Parathyroid adenoma (tissue), 2 donors: Measurements from ENCODE around the gene PITPNM1.
A peak's percentile ranks its signal among the peaks of the same experiment; 100 is the strongest.
"Not testable (repeated sequence)": the region's sequence is repeated elsewhere in the genome, so short reads cannot be mapped to it uniquely, and the experiment has no call there.

ENCODE experiments used
- H2AFZ ChIP-seq: fragments of 300-600 bp; sonication (generic); one replicate; pipeline ENCODE4 v1.7.0; 2017; ENCODE audit warnings: antibody characterized with exemption, mild to moderate bottlenecking
- H3K27ac ChIP-seq: fragments of 300-600 bp; sonication (generic); one replicate; pipeline ENCODE4 v1.7.0; 2017
- H3K27me3 ChIP-seq: fragments of 300-600 bp; sonication (generic); one replicate; pipeline ENCODE4 v1.7.0; 2017; ENCODE audit warnings: low read length; ENCODE audit not compliant: control insufficient read depth, insufficient read depth
- H3K36me3 ChIP-seq: fragments of 300-600 bp; sonication (generic); one replicate; pipeline ENCODE4 v1.7.0; 2017; ENCODE audit warnings: low read length; ENCODE audit not compliant: control insufficient read depth, insufficient read depth
- H3K4me1 ChIP-seq: fragments of 300-600 bp; sonication (generic); one replicate; pipeline ENCODE4 v1.7.0; 2017; ENCODE audit warnings: control low read depth
- H3K4me2 ChIP-seq: fragments of 300-600 bp; sonication (generic); one replicate; pipeline ENCODE4 v1.7.0; 2017; ENCODE audit warnings: low read length
- H3K4me3 ChIP-seq: fragments of 300-600 bp; sonication (generic); one replicate; pipeline ENCODE4 v1.7.0; 2017; ENCODE audit warnings: low read depth, low read length
- H3K79me2 ChIP-seq: fragments of 300-600 bp; sonication (generic); one replicate; pipeline ENCODE4 v1.7.0; 2017; ENCODE audit warnings: control low read depth
- H3K9ac ChIP-seq: fragments of 300-600 bp; sonication (generic); one replicate; pipeline ENCODE4 v1.7.0; 2017; ENCODE audit warnings: mild to moderate bottlenecking
- H3K9me3 ChIP-seq: fragments of 300-600 bp; sonication (generic); one replicate; pipeline ENCODE4 v1.7.0; 2017; ENCODE audit warnings: low read length; ENCODE audit not compliant: control insufficient read depth
- CTCF ChIP-seq: fragments of 300-600 bp; sonication (generic); IDR thresholded peaks from one replicate; pipeline ENCODE4 v1.7.0; 2017; ENCODE audit warnings: antibody characterized with exemption, mild to moderate bottlenecking
- donor health status: primary hyperparathyroidism.

The PITPNM1 gene

GRCh38 chr11:67482827-67483798 lies 22.1 kb downstream of the PITPNM1 start, which contains the start of gene AIP:
TSS of gene AIP (plus strand) at chr11:67483026. CDS start at chr11:67483159, 133 bp downstream.
- H3K4me2 ChIP-seq, result peak within 1 kb of the TSS; percentile 91
- peak within 1 kb of the TSS; percentile 77 for H3K27ac ChIP-seq
- peak within 1 kb of the TSS; percentile 2 for H3K9ac ChIP-seq
- H3K79me2 ChIP-seq, result peaks cover 2% of the 10 kb centered on the region
- peak within 1 kb of the TSS; percentile 87 for H2AFZ ChIP-seq
- TF ChIP-seq CTCF, result no peak
- H3K4me1 ChIP-seq, result no peaks in the 10 kb centered on the region
- H3K27me3 ChIP-seq, result no peaks in the 10 kb centered on the region
- no peaks in the 10 kb centered on the region for H3K36me3 ChIP-seq
- no peaks in the 10 kb centered on the region for H3K9me3 ChIP-seq
- H3K4me3 ChIP-seq, result peak within 1 kb of the TSS; percentile 82

- Histone ChIP-seq H3K27me3 (no peaks in the 10 kb centered on the region), H3K27ac (peak overlapping the region; percentile 77), H3K36me3 (no peaks in the 10 kb centered on the region), H3K79me2 (peaks cover 2% of the 10 kb centered on the region), H3K4me1 (no peaks in the 10 kb centered on the region), H2AFZ (peak overlapping the region; percentile 87), H3K9ac (peak overlapping the region; percentile 2), H3K4me2 (peak overlapping the region; percentile 91), H3K4me3 (peak overlapping the region; percentile 82), H3K9me3 (no peaks in the 10 kb centered on the region)
- no peak for TF ChIP-seq CTCF
Measured at GRCh38 chr11:67482275-67482826, 22.8 kb downstream of the PITPNM1 start.

GRCh38 chr11:67477344-67478050 lies 27.7 kb downstream of the PITPNM1 start:
- not testable (repeated sequence) for H3K27ac ChIP-seq, H3K9ac ChIP-seq, H3K79me2 ChIP-seq, H3K9me3 ChIP-seq, H3K4me3 ChIP-seq, H3K4me2 ChIP-seq, H3K27me3 ChIP-seq, H2AFZ ChIP-seq, H3K36me3 ChIP-seq, H3K4me1 ChIP-seq

- not testable (repeated sequence) for H3K27ac ChIP-seq, H3K4me1 ChIP-seq, H3K4me2 ChIP-seq, H3K9me3 ChIP-seq, H3K36me3 ChIP-seq, H3K9ac ChIP-seq, H3K79me2 ChIP-seq, H3K4me3 ChIP-seq, H3K27me3 ChIP-seq, H2AFZ ChIP-seq
Measured at GRCh38 chr11:67476692-67477091, 28.5 kb downstream of the PITPNM1 start.

- Histone ChIP-seq H3K4me1 (no peaks in the 10 kb centered on the region), H3K27me3 (no peaks in the 10 kb centered on the region), H3K4me3 (no peak overlapping the region), H2AFZ (no peak overlapping the region), H3K9me3 (no peaks in the 10 kb centered on the region), H3K36me3 (no peaks in the 10 kb centered on the region), H3K4me2 (no peak overlapping the region), H3K9ac (no peak overlapping the region), H3K27ac (no peak overlapping the region), H3K79me2 (no peaks in the 10 kb centered on the region)
- TF ChIP-seq CTCF, result no peak
Measured at GRCh38 chr11:67472882-67473281, 32.3 kb downstream of the PITPNM1 start.
